IMR-90 (cell line): ENCODE data around the gene EIF4H. TPM values are rescaled to one million over a fixed set of nuclear protein-coding genes. Genes with fewer than 3 reads are reported as not detected.

ENCODE experiments used
- ATAC-seq: fragments of 200-7000 bp; cut with Tn5 transposase; 2 replicates; pipeline ENCODE4 v1.9.1; 2020; ENCODE audit warnings: low read depth, mild to moderate bottlenecking, moderate library complexity
- BruUV-seq: library from RNA; stranded (reverse); fragments of 400-500 nt; replicated peaks from 2 replicates; lab custom pipeline; 2021; lab: Mats Ljungman, UMichigan
- CTCF ChIA-PET: fragments of 300-600 bp; formaldehyde crosslinking; extraction: SDS; loops from one replicate; lab custom pipeline; 2021; ENCODE audit warnings: antibody characterized with exemption; lab: Yijun Ruan, JAX
- POLR2A ChIA-PET: fragments of 300-600 bp; sonication (Branson Sonifier 250); formaldehyde crosslinking; loops from one replicate; lab custom pipeline; 2022; ENCODE audit warnings: antibody characterized with exemption; ENCODE audit not compliant: unreplicated experiment; lab: Charles Lee
- DNase-seq: peaks from one replicate; pipeline ENCODE4 v3.0.0; 2013
- H2AFZ ChIP-seq: replicated peaks from 2 replicates; pipeline ENCODE3; 2013; ENCODE audit warnings: low read length, mild to moderate bottlenecking; ENCODE audit not compliant: poor library complexity
- H2AK5ac ChIP-seq: 2 replicates; pipeline ENCODE4 v1.6.1; 2013; ENCODE audit warnings: low read depth, low read length, inconsistent platforms
- H2AK9ac ChIP-seq: replicated peaks from 2 replicates; pipeline ENCODE3; 2013; ENCODE audit warnings: mild to moderate bottlenecking, low read depth, low read length, moderate library complexity; ENCODE audit not compliant: poor library complexity
- H2BK120ac ChIP-seq: 2 replicates; pipeline ENCODE4 v1.6.1; 2013; ENCODE audit warnings: low read depth, low read length, inconsistent platforms
- H2BK15ac ChIP-seq: 3 replicates; pipeline ENCODE4 v1.6.1; 2013; ENCODE audit warnings: low read depth, low read length, inconsistent platforms
- H2BK20ac ChIP-seq: 2 replicates; pipeline ENCODE4 v1.6.1; 2013; ENCODE audit warnings: low read depth, mild to moderate bottlenecking, inconsistent platforms, low read length, moderate library complexity
- H2BK5ac ChIP-seq: 2 replicates; pipeline ENCODE4 v1.6.1; 2013; ENCODE audit warnings: mild to moderate bottlenecking, low read depth, low read length, inconsistent platforms; ENCODE audit not compliant: poor library complexity, severe bottlenecking
- H3K14ac ChIP-seq: replicated peaks from 2 replicates; pipeline ENCODE4 v1.6.1; 2013; ENCODE audit warnings: low read depth, low read length, inconsistent platforms
- H3K18ac ChIP-seq: 2 replicates; pipeline ENCODE4 v1.6.1; 2013; ENCODE audit warnings: low read depth, low read length, control low read depth
- H3K23ac ChIP-seq: 2 replicates; pipeline ENCODE4 v1.6.1; 2013; ENCODE audit warnings: low read depth, low read length, inconsistent platforms
- H3K27ac ChIP-seq: 2 replicates; pipeline ENCODE4 v1.5.1; 2013; ENCODE audit warnings: mild to moderate bottlenecking, control low read depth, low read length; ENCODE audit not compliant: insufficient read depth
- H3K27me3 ChIP-seq: 2 replicates; pipeline ENCODE4 v1.6.1; 2013; ENCODE audit warnings: low read length; ENCODE audit not compliant: control insufficient read depth, insufficient read depth
- H3K36me3 ChIP-seq: 2 replicates; pipeline ENCODE4 v1.6.1; 2013; ENCODE audit warnings: low read length, mixed read lengths; ENCODE audit not compliant: control insufficient read depth, insufficient read depth
- H3K4ac ChIP-seq: 2 replicates; pipeline ENCODE4 v1.6.1; 2013; ENCODE audit warnings: low read depth, low read length, inconsistent platforms
- H3K4me1 ChIP-seq: 2 replicates; pipeline ENCODE4 v1.6.1; 2013; ENCODE audit warnings: low read length, mixed read lengths; ENCODE audit not compliant: control insufficient read depth, insufficient read depth
- H3K4me2 ChIP-seq: 2 replicates; pipeline ENCODE4 v1.6.1; 2013; ENCODE audit warnings: low read depth, mild to moderate bottlenecking, control low read depth, low read length, moderate library complexity
- H3K4me3 ChIP-seq: 2 replicates; pipeline ENCODE4 v1.5.1; 2013; ENCODE audit warnings: low read depth, mild to moderate bottlenecking, control low read depth, low read length, moderate library complexity; ENCODE audit not compliant: insufficient read depth
- H3K56ac ChIP-seq: 2 replicates; pipeline ENCODE4 v1.6.1; 2013; ENCODE audit warnings: low read length, inconsistent platforms; ENCODE audit not compliant: insufficient read depth; ENCODE audit errors: extremely low read depth
- H3K79me1 ChIP-seq, 2 experiments: 2 replicates each; pipeline ENCODE4 v1.6.1; 2013; ENCODE audit warnings: low read length in 2 of 2, inconsistent platforms in 1 of 2, low read depth in 1 of 2
- H3K9ac ChIP-seq: 2 replicates; pipeline ENCODE4 v1.6.1; 2013; ENCODE audit warnings: low read depth, low read length, control low read depth
- H3K9me1 ChIP-seq: 2 replicates; pipeline ENCODE4 v1.6.1; 2013; ENCODE audit warnings: low read length, inconsistent platforms; ENCODE audit not compliant: insufficient read depth
- H3K9me3 ChIP-seq: 2 replicates; pipeline ENCODE4 v1.6.1; 2013; ENCODE audit warnings: low read length; ENCODE audit not compliant: control insufficient read depth, insufficient read depth
- H4K20me1 ChIP-seq: 2 replicates; pipeline ENCODE4 v1.6.1; 2013; ENCODE audit warnings: low read length, inconsistent platforms; ENCODE audit not compliant: insufficient read depth
- H4K5ac ChIP-seq: 2 replicates; pipeline ENCODE4 v1.6.1; 2013; ENCODE audit warnings: mild to moderate bottlenecking, low read depth, low read length, control low read depth
- H4K8ac ChIP-seq, 2 experiments: 2 replicates each; pipeline ENCODE4 v1.6.1; 2013; ENCODE audit warnings: low read depth in 2 of 2, low read length in 2 of 2, control low read depth in 1 of 2, inconsistent platforms in 1 of 2
- H4K91ac ChIP-seq: 2 replicates; pipeline ENCODE4 v1.6.1; 2013; ENCODE audit warnings: low read depth, low read length, inconsistent platforms; ENCODE audit not compliant: insufficient read depth
- BHLHE40 ChIP-seq: fragments of 150-350 bp; IDR thresholded peaks from 2 replicates; pipeline ENCODE4 v1.6.1; 2016; ENCODE audit warnings: mild to moderate bottlenecking, low read depth, low read length
- CEBPB ChIP-seq: IDR thresholded peaks from 2 replicates; pipeline ENCODE4 v1.6.1; 2012; ENCODE audit warnings: low read depth, low read length, improper control_type of control experiment
- CHD1 ChIP-seq: IDR thresholded peaks from 2 replicates; pipeline ENCODE4 v1.6.1; 2012; ENCODE audit warnings: low read depth, low read length, improper control_type of control experiment
- CTCF ChIP-seq: conservative IDR thresholded peaks from 2 replicates; pipeline ENCODE4 v1.5.1; 2012; ENCODE audit warnings: mild to moderate bottlenecking, low read depth, low read length, improper control_type of control experiment
- MAFK ChIP-seq: IDR thresholded peaks from 2 replicates; pipeline ENCODE4 v1.6.1; 2012; ENCODE audit warnings: low read depth, low read length, improper control_type of control experiment
- MAZ ChIP-seq: IDR thresholded peaks from 2 replicates; pipeline ENCODE4 v1.6.1; 2012; ENCODE audit warnings: low read depth, mild to moderate bottlenecking, low read length, improper control_type of control experiment, moderate library complexity, borderline replicate concordance
- MXI1 ChIP-seq: IDR thresholded peaks from 2 replicates; pipeline ENCODE4 v1.6.1; 2012; ENCODE audit warnings: low read depth, mild to moderate bottlenecking, low read length, moderate library complexity, borderline replicate concordance
- NFE2L2 ChIP-seq: fragments of 150-350 bp; IDR thresholded peaks from 2 replicates; pipeline ENCODE4 v1.6.1; 2016; ENCODE audit warnings: low read depth, mild to moderate bottlenecking, low read length
- POLR2A ChIP-seq: IDR thresholded peaks from 2 replicates; pipeline ENCODE4 v1.6.1; 2012; ENCODE audit warnings: mild to moderate bottlenecking, low read depth, low read length
- RAD21 ChIP-seq: IDR thresholded peaks from 2 replicates; pipeline ENCODE4 v1.6.1; 2012; ENCODE audit warnings: low read length, improper control_type of control experiment
- RFX5 ChIP-seq: IDR thresholded peaks from 2 replicates; pipeline ENCODE4 v1.8.0; 2012; ENCODE audit warnings: low read depth, mild to moderate bottlenecking, low read length, moderate library complexity
- SMC3 ChIP-seq: fragments of 150-350 bp; IDR thresholded peaks from 2 replicates; pipeline ENCODE4 v1.6.1; 2016; ENCODE audit warnings: low read depth, mild to moderate bottlenecking, antibody characterized with exemption, low read length, moderate library complexity
- USF2 ChIP-seq: fragments of 150-350 bp; IDR thresholded peaks from 2 replicates; pipeline ENCODE4 v1.6.1; 2017; ENCODE audit warnings: mild to moderate bottlenecking, antibody characterized with exemption, low read length, low read depth
- WGBS, 2 experiments: methylation state at CpG; one replicate each; pipeline versions ENCODE4 v1.1.5 to v1.1.7; 2013; ENCODE audit warnings: missing lambda C conversion rate in 2 of 2; ENCODE audit not compliant: insufficient read length in 1 of 2; ENCODE audit errors: extremely low coverage in 2 of 2; 5-methylcytosine and 5-hydroxymethylcytosine counted together
- dilution Hi-C: fragments of 300-500 bp; cut with HindIII; formaldehyde crosslinking; loops from one replicate; pipeline ENCODE4 v1.14.3; 2018; ENCODE audit warnings: low sequenced_read_pairs; ENCODE audit not compliant: unreplicated experiment
- in situ Hi-C: fragments of 300-500 bp; cut with MboI; formaldehyde crosslinking; loops from 3 replicates; pipeline ENCODE4 v1.14.3; 2019; ENCODE audit warnings: low sequenced_read_pairs, inconsistent platforms, mixed read lengths
- intact Hi-C: fragments of 100-400 bp; cut with micrococcal nuclease; formaldehyde crosslinking; loops from 2 replicates; pipeline ENCODE4 v1.10.0; 2022
- polyA plus RNA-seq, 3 experiments: library from polyadenylated mRNA; depleted of rRNA; stranded (reverse); fragments of >200 nt; gene quantifications; 2 replicates each; pipeline ENCODE4 v1.2.3, GENCODE V29; 2012; ENCODE audit warnings: low replicate concordance in 1 of 3
- total RNA-seq: library from RNA; depleted of rRNA; stranded (reverse); fragments of >200 nt; gene quantifications from 2 replicates; pipeline ENCODE4 v1.2.3, GENCODE V29; 2012
- TF ChIP-seq, protein P1 (sequence below): fragments of 150-350 bp; IDR thresholded peaks from 2 replicates; pipeline ENCODE4 v1.6.1; 2016; ENCODE audit warnings: low read depth, mild to moderate bottlenecking, low read length, moderate library complexity, borderline replicate concordance

EIF4H gene
- total and polyA plus RNA-seq, 2 of the 4 experiments (the other 2 are of a cell fraction) = 241 to 321 TPM

- H2AFZ ChIP-seq = no peak overlapping the region
- dilution Hi-C loops (no loop called here), intact Hi-C loops (no loop called here), in situ Hi-C loops (loop anchor here (10.0 to 25.0 kb wide), 2 partner anchors 335 to 363 kb away; partner anchors contain the start of gene TMEM270)
- H3K9me3 ChIP-seq = no peaks in the 10 kb centered on the region
- H4K8ac ChIP-seq = peak overlapping the region in 1 of 2 experiments; percentile 23; a peak in 1 of 4 replicates
- peaks cover 3% of the 10 kb centered on the region; the same call in 1 of the 2 replicates for H4K20me1 ChIP-seq
- no peak for DNase-seq
- no peak overlapping the region for H3K4me3 ChIP-seq
- CTCF ChIA-PET = no interaction called here
- H2BK5ac ChIP-seq = no peak overlapping the region
- 81% methylated on average over 3 of the region's 19 CpGs; no CpG with 5 or more reads in 1 of the 2 experiments for WGBS, 2 experiments
- H2BK120ac ChIP-seq = no peak overlapping the region
- no peak overlapping the region for H4K5ac ChIP-seq
- ATAC-seq = no peak; the same call in 1 of the 2 replicates
- H3K4ac ChIP-seq = no peak overlapping the region
- no peak overlapping the region for H4K91ac ChIP-seq
- H2AK9ac ChIP-seq = no peak overlapping the region
- H3K9ac ChIP-seq = no peak overlapping the region
- no peak overlapping the region for H2AK5ac ChIP-seq
- no peak overlapping the region for H3K27ac ChIP-seq
- H3K14ac ChIP-seq = no peak overlapping the region
- no peaks in the 10 kb centered on the region for H3K27me3 ChIP-seq
- POLR2A ChIA-PET = no interaction called here
- 0 out of 2 replicates have a peak overlapping the region, but pooled peaks have one; percentile 51 for H3K23ac ChIP-seq
- no peaks in the 10 kb centered on the region for H3K4me1 ChIP-seq
- no TSS peak for BruUV-seq
- no peak overlapping the region for H3K4me2 ChIP-seq
- H3K79me1 ChIP-seq = peaks cover 2 to 10% of the 10 kb centered on the region in 2 experiments
- no peaks in the 10 kb centered on the region for H3K9me1 ChIP-seq
- H3K36me3 ChIP-seq = peaks cover 22% of the 10 kb centered on the region
- no peak overlapping the region for H3K56ac ChIP-seq
- H2BK15ac ChIP-seq = no peak overlapping the region
- H3K18ac ChIP-seq = no peak overlapping the region
- H2BK20ac ChIP-seq = no peak overlapping the region
- TF ChIP-seq BHLHE40 (no peak), MXI1 (no peak), USF2 (no peak), SMC3 (no peak), RAD21 (no peak), MAFK (no peak), CHD1 (no peak), NFE2L2 (no peak), RFX5 (no peak), MAZ (no peak), CEBPB (no peak), CTCF (no peak), POLR2A (no peak)
- TF ChIP-seq, protein P1, sequence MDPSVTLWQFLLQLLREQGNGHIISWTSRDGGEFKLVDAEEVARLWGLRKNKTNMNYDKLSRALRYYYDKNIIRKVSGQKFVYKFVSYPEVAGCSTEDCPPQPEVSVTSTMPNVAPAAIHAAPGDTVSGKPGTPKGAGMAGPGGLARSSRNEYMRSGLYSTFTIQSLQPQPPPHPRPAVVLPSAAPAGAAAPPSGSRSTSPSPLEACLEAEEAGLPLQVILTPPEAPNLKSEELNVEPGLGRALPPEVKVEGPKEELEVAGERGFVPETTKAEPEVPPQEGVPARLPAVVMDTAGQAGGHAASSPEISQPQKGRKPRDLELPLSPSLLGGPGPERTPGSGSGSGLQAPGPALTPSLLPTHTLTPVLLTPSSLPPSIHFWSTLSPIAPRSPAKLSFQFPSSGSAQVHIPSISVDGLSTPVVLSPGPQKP = no peak
Observed at GRCh38 chr7:74199551-74200355, 25.6 kb downstream of the EIF4H start.
